Neural cell (in vitro differentiated cells): ENCODE data around the gene LPP.

Source experiments
- CTCF ChIP-seq: fragments of 450-650 bp; IDR thresholded peaks from 2 replicates; pipeline ENCODE4 v1.5.1; 2014; ENCODE audit warnings: antibody characterized with exemption, mild to moderate bottlenecking, moderate library complexity; ENCODE audit not compliant: poor library complexity, severe bottlenecking
- EP300 ChIP-seq: fragments of 450-650 bp; conservative IDR thresholded peaks from 2 replicates; pipeline ENCODE4 v1.6.1; 2014; ENCODE audit warnings: antibody characterized with exemption, mild to moderate bottlenecking, moderate library complexity; ENCODE audit not compliant: poor library complexity, severe bottlenecking
- MXI1 ChIP-seq: fragments of 450-650 bp; conservative IDR thresholded peaks from 2 replicates; pipeline ENCODE4 v1.6.1; 2014; ENCODE audit warnings: antibody characterized with exemption, mild to moderate bottlenecking; ENCODE audit not compliant: poor library complexity, severe bottlenecking
- POLR2AphosphoS5 ChIP-seq: IDR thresholded peaks from 2 replicates; pipeline ENCODE4 v1.6.1; 2012
- SMC3 ChIP-seq: fragments of 450-650 bp; conservative IDR thresholded peaks from 2 replicates; pipeline ENCODE4 v1.6.1; 2014; ENCODE audit warnings: antibody characterized with exemption, mild to moderate bottlenecking, moderate library complexity; ENCODE audit not compliant: poor library complexity
- TAF1 ChIP-seq: IDR thresholded peaks from 2 replicates; pipeline ENCODE4 v1.6.1; 2012; ENCODE audit warnings: low read depth

GRCh38 chr3:188697127-188697526 lies 543.2 kb downstream of the LPP start:
- no peak for TF ChIP-seq CTCF
- no peak for TF ChIP-seq POLR2AphosphoS5
- TF ChIP-seq EP300: peak; percentile 10
- no peak for TF ChIP-seq MXI1
- no peak for TF ChIP-seq TAF1
- TF ChIP-seq SMC3: no peak
